Suprapubic skin (tissue), 4 donors: ENCODE results near the gene UFSP2. TPM values are rescaled to one million over a fixed set of nuclear protein-coding genes. Genes with fewer than 3 reads are reported as not detected.
A peak's percentile ranks its signal among the peaks of the same experiment; 100 is the strongest.

Source experiments
- DNase-seq, 2 donors: peaks; one replicate each; pipeline ENCODE4 v3.0.0-alpha.2; 2019; ENCODE audit warnings: low spot score in 2 of 2
- H3K27ac ChIP-seq: fragments of 200-600 bp; sonication (generic); one replicate; pipeline ENCODE4 v1.5.1; 2019
- H3K27me3 ChIP-seq: fragments of 200-600 bp; sonication (generic); one replicate; pipeline ENCODE4 v1.5.1; 2019
- H3K36me3 ChIP-seq: fragments of 200-600 bp; sonication (generic); one replicate; pipeline ENCODE4 v1.5.1; 2019
- H3K4me1 ChIP-seq: fragments of 200-600 bp; sonication (generic); one replicate; pipeline ENCODE4 v1.5.1; 2019
- H3K4me3 ChIP-seq: fragments of 200-600 bp; sonication (generic); one replicate; pipeline ENCODE4 v1.5.1; 2019; ENCODE audit warnings: mild to moderate bottlenecking
- H3K9me3 ChIP-seq: fragments of 200-600 bp; sonication (generic); one replicate; pipeline ENCODE4 v1.5.1; 2019
- EP300 ChIP-seq: sonication (generic); formaldehyde crosslinking; IDR thresholded peaks from one replicate; pipeline ENCODE4 v1.6.1; 2017; ENCODE audit warnings: antibody characterized with exemption
- POLR2A ChIP-seq, 2 donors: fragments of 450-650 bp; IDR thresholded peaks; one replicate each; pipeline ENCODE4 v1.6.1; 2017; ENCODE audit warnings: antibody characterized with exemption in 2 of 2, mild to moderate bottlenecking in 2 of 2, moderate library complexity in 2 of 2
- POLR2AphosphoS5 ChIP-seq, 3 donors: sonication (generic); formaldehyde crosslinking; IDR thresholded peaks; one replicate each; pipeline ENCODE4 v1.6.1; 2017; ENCODE audit warnings: antibody characterized with exemption in 3 of 3
- WGBS: methylation state at CpG from one replicate; pipeline ENCODE4 v1.1.5; 2018; 5-methylcytosine and 5-hydroxymethylcytosine counted together
- total RNA-seq, 4 donors: library from RNA; depleted of rRNA; stranded (reverse); fragments of >200 nt; gene quantifications; one replicate each; pipeline ENCODE4 v1.1.0, GENCODE V29; 2016
- TF ChIP-seq, protein P1 (sequence below), 2 donors: fragments of 200-600 bp in 1 of 2; fragments of 450-650 bp in 1 of 2; sonication (generic) in 1 of 2; IDR thresholded peaks; one replicate each; pipeline ENCODE4 v1.5.1; 2016 to 2019; ENCODE audit warnings: antibody characterized with exemption in 2 of 2, mild to moderate bottlenecking in 1 of 2, moderate library complexity in 1 of 2

UFSP2 gene
- total RNA-seq, 4 donors from 2014 or later: 20.6 to 35.7 (median 28.7) TPM

DNA sequence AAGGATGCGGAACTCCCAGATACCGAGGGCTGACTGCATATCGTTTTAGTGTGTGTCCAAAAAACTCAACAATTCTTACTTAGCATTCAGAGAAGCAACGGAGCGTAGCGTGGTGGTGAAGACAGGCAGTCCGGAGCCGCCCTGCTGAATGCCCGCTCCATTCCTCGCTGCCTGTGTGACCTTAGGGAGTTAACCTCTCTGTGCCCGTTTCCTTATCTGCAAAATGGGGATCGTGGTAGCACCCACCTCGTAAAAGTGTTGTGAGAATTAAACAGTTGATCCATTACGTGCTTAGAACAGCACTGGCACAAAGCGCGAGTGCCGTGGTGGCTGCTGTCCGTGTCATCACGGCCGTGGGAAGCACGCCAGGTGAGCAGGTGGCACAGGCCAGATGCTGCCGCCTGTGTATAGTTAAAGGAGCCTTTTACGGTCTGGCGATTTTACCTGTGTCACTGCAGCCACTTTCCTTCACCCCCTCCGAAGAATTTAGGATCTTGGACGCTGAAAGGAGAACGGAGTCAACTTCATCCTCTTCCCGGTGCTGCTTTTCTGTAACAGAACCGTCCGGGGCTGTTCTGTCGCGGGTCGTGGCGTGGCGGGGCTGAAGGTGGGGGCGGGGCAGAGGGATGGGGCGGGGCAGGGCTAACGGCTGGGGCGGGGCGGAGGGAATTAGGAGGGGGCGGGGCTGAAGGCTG is 44.9 kb upstream of the UFSP2 start:
- DNase-seq: peak in 1 of 2 donors; percentile 88
- WGBS: 3% methylated on average over 37 of the region's 41 CpGs
- Histone ChIP-seq H3K4me1 (peaks cover 16% of the 10 kb centered on the region), H3K4me3 (peak overlapping the region; percentile 94), H3K9me3 (no peaks in the 10 kb centered on the region), H3K27ac (no peak overlapping the region), H3K27me3 (no peaks in the 10 kb centered on the region), H3K36me3 (no peaks in the 10 kb centered on the region)
- TF ChIP-seq, protein P1, sequence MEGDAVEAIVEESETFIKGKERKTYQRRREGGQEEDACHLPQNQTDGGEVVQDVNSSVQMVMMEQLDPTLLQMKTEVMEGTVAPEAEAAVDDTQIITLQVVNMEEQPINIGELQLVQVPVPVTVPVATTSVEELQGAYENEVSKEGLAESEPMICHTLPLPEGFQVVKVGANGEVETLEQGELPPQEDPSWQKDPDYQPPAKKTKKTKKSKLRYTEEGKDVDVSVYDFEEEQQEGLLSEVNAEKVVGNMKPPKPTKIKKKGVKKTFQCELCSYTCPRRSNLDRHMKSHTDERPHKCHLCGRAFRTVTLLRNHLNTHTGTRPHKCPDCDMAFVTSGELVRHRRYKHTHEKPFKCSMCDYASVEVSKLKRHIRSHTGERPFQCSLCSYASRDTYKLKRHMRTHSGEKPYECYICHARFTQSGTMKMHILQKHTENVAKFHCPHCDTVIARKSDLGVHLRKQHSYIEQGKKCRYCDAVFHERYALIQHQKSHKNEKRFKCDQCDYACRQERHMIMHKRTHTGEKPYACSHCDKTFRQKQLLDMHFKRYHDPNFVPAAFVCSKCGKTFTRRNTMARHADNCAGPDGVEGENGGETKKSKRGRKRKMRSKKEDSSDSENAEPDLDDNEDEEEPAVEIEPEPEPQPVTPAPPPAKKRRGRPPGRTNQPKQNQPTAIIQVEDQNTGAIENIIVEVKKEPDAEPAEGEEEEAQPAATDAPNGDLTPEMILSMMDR (IDR thresholded peaks at IDR 0.05): no peak

- 75% methylated on average over 9 of the region's 9 CpGs for WGBS
- Histone ChIP-seq H3K4me1 (peaks cover 16% of the 10 kb centered on the region), H3K36me3 (no peaks in the 10 kb centered on the region), H3K27me3 (no peaks in the 10 kb centered on the region), H3K27ac (no peak overlapping the region), H3K4me3 (no peak overlapping the region), H3K9me3 (no peaks in the 10 kb centered on the region)
- TF ChIP-seq POLR2A (IDR thresholded peaks at IDR 0.05) (no peak), POLR2AphosphoS5 (IDR thresholded peaks at IDR 0.05) (no peak), EP300 (no peak)
- TF ChIP-seq, protein P1 (IDR thresholded peaks at IDR 0.05): no peak
- no peak for DNase-seq
These were observed 43.9 kb upstream of the UFSP2 start for GRCh38 chr4:185469580-185470154.

GRCh38 chr4:185468999-185469398 is 43.2 kb upstream of the UFSP2 start:
- TF ChIP-seq, protein P1 (IDR thresholded peaks at IDR 0.05): no peak
- no peak for TF ChIP-seq POLR2AphosphoS5 (IDR thresholded peaks at IDR 0.05)
- TF ChIP-seq POLR2A (IDR thresholded peaks at IDR 0.05): no peak
- TF ChIP-seq EP300: no peak
- no peak overlapping the region for H3K27ac ChIP-seq

GRCh38 chr4:185467991-185468390 is 42.2 kb upstream of the UFSP2 start:
- Histone ChIP-seq H3K27ac (no peak overlapping the region), H3K9me3 (no peaks in the 10 kb centered on the region), H3K27me3 (no peaks in the 10 kb centered on the region), H3K4me3 (no peak overlapping the region), H3K36me3 (no peaks in the 10 kb centered on the region), H3K4me1 (peaks cover 16% of the 10 kb centered on the region)
- TF ChIP-seq EP300 (no peak), POLR2AphosphoS5 (IDR thresholded peaks at IDR 0.05) (no peak), POLR2A (IDR thresholded peaks at IDR 0.05) (no peak)
- TF ChIP-seq, protein P1 (IDR thresholded peaks at IDR 0.05): no peak
- DNase-seq: no peak
- WGBS: 90% methylated on average over 8 of the region's 8 CpGs

More at GRCh38 chr4:185468999-185469398, 43.2 kb upstream of the UFSP2 start:
- Histone ChIP-seq H3K4me1 (peaks cover 16% of the 10 kb centered on the region), H3K4me3 (no peak overlapping the region), H3K9me3 (no peaks in the 10 kb centered on the region), H3K36me3 (no peaks in the 10 kb centered on the region), H3K27me3 (no peaks in the 10 kb centered on the region)
- 81% methylated on average over 2 of the region's 2 CpGs for WGBS
- DNase-seq: no peak

GRCh38 chr4:185467101-185467500 is 41.3 kb upstream of the UFSP2 start:
- no peak for TF ChIP-seq POLR2A (IDR thresholded peaks at IDR 0.05)
- TF ChIP-seq POLR2AphosphoS5 (IDR thresholded peaks at IDR 0.05): no peak
- no peak for TF ChIP-seq EP300
- TF ChIP-seq, protein P1 (IDR thresholded peaks at IDR 0.05): no peak
- no peak overlapping the region for H3K4me3 ChIP-seq
- 71% methylated on average over 4 of the region's 4 CpGs for WGBS
- no peaks in the 10 kb centered on the region for H3K9me3 ChIP-seq
- no peak overlapping the region for H3K27ac ChIP-seq
- H3K4me1 ChIP-seq: peaks cover 14% of the 10 kb centered on the region
- no peaks in the 10 kb centered on the region for H3K36me3 ChIP-seq
- DNase-seq: no peak
- H3K27me3 ChIP-seq: no peaks in the 10 kb centered on the region
